ENCODE results near the gene MLN. TPM values are rescaled to one million over a fixed set of nuclear protein-coding genes. Genes with fewer than 3 reads are reported as not detected.

MLN gene
- total and polyA plus RNA-seq, 12 donors = not detected

DNA sequence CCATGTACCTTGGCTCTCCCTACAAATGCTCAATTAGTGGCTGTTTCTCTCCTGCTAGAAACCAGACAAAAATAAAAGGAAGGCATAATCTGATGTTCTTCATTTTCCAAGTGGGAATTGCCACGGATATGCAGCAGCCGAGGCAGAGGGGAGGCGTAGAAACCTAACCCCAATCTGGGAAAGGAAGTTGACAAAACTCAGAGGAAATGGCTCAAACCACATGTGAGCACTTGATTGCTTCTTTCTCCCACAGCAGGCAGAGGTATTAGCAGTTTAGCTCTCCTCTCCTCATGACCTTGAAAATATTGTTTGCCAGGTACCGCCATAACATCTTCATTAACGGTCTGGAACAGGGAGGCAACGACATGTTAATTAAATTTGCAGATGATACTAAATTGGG is 3.8 kb upstream of the MLN start:
- WGBS, 2 donors = 46 to 51% methylated on average over 6 of the region's 6 CpGs
- DNase-seq (no peak), ATAC-seq (peak in 2 of 8 donors; percentile 44 to 54)
- Histone ChIP-seq H3K27ac (peak overlapping the region in 3 of 10 donors; percentile 2 to 39 (median 27)), H3K9me3 (no peaks in the 10 kb centered on the region), H3K4me1 (peaks cover 0 to 27% (median 15%) of the 10 kb centered on the region in 9 donors), H3K4me3 (no peak overlapping the region), H3K27me3 (peaks cover 0 to 58% (median 33%) of the 10 kb centered on the region in 7 donors), H3K36me3 (no peaks in the 10 kb centered on the region)
- intact Hi-C loops (cut with DNase I) = no loop called here
- TF ChIP-seq, protein P1, sequence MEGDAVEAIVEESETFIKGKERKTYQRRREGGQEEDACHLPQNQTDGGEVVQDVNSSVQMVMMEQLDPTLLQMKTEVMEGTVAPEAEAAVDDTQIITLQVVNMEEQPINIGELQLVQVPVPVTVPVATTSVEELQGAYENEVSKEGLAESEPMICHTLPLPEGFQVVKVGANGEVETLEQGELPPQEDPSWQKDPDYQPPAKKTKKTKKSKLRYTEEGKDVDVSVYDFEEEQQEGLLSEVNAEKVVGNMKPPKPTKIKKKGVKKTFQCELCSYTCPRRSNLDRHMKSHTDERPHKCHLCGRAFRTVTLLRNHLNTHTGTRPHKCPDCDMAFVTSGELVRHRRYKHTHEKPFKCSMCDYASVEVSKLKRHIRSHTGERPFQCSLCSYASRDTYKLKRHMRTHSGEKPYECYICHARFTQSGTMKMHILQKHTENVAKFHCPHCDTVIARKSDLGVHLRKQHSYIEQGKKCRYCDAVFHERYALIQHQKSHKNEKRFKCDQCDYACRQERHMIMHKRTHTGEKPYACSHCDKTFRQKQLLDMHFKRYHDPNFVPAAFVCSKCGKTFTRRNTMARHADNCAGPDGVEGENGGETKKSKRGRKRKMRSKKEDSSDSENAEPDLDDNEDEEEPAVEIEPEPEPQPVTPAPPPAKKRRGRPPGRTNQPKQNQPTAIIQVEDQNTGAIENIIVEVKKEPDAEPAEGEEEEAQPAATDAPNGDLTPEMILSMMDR (IDR thresholded peaks at IDR 0.05) = no peak

DNA sequence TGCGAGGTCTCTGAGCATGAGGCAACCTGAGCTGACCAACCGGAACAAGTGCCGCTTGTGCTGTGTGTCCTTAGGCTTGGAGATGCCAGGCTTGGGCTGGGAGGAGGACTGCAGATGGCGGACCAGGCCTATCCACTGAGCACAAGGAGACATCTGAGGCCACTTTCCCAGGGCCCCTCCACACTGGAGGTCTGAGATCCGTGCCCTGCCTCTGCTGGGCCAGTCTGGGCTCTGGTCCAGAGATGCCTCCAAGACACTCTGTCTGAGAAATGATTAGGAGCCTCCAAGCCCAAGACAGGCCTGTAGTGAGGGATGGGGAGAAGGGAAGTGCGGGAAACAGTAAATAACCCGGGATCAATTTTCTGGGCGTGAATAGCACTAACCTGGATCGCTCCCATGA is 3.0 kb upstream of the MLN start:
- H3K36me3 ChIP-seq = no peaks in the 10 kb centered on the region
- ATAC-seq = no peak
- H3K4me1 ChIP-seq = peaks cover 0 to 27% (median 15%) of the 10 kb centered on the region in 9 donors
- H3K27me3 ChIP-seq = peaks cover 0 to 57% (median 33%) of the 10 kb centered on the region in 7 donors
- no peaks in the 10 kb centered on the region for H3K9me3 ChIP-seq
- DNase-seq = no peak
- TF ChIP-seq, protein P1 (IDR thresholded peaks at IDR 0.05) = no peak
- intact Hi-C loops (cut with DNase I) = no loop called here
- no peak overlapping the region for H3K4me3 ChIP-seq
- H3K27ac ChIP-seq = no peak overlapping the region
- 84 to 87% methylated on average over 9 of the region's 9 CpGs for WGBS, 2 donors

DNA sequence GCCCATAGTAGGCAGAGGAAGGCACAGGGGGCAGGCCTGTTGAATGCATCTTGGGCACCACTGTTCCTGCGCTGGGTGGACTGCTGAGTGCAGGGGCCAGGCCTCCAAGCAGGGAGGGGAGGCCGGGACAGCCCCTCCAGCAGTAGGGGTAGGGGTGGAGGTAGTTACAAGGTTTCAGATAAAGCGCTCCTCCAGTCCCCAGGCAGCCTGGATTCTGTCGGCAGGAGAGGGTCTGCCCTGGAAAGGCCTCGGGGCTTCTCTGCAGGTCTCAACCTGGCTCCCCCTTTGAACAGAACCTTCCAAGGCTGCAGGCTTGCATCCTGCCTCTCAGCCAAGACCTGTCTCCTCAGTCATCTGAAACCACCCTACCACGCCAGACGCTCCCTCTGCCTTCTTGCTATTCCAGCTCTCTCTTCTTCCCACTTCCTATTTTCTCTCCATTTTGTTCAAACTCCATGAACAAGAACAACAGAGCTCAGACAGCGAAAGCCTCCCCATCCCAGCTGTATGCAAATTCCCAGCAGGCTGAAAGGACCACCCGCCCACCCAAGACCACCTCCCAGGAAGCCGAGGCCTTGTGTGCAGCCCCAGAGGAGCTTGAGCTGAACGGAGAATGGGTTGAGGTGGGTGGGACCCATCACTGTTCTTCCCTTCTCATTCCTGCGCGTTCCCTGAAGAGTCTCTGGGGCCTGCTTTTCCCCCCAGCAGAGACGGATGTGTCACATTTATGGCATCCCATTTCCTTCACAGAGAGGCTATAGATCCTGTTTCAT is 1.4 kb downstream of the MLN start:
- WGBS, 2 donors = 68 to 73% methylated on average over 14 of the region's 14 CpGs
- ATAC-seq (no peak), DNase-seq (no peak)
- intact Hi-C loops (cut with DNase I) = no loop called here
- Histone ChIP-seq H3K9me3 (no peaks in the 10 kb centered on the region), H3K4me1 (peaks cover 0 to 6% (median 2%) of the 10 kb centered on the region in 9 donors), H3K36me3 (no peaks in the 10 kb centered on the region), H3K27ac (no peak overlapping the region), H3K27me3 (peaks cover 0 to 67% (median 12%) of the 10 kb centered on the region in 7 donors), H3K4me3 (no peak overlapping the region)
- TF ChIP-seq, protein P1 (IDR thresholded peaks at IDR 0.05) = no peak

DNA sequence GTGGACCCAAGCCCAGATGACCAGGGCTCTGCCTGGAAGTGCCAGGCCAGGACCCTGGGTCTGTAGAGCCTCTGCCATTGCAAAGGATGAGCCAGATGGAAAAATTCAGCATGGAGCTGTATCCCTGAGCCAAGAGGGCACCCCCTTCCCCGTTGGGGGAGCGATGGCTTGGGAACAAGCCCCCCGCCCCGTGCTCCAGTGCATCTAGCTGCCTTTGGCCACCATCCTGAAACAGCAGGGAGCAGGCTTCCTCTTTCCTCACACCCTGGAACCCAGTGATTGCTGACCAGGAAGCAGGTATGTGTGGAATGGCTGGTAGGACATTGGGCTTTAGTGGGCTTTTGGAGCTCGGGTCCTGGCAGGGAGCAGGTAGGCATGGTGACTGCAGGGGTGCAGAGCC is 2.2 kb downstream of the MLN start:
- intact Hi-C loops (cut with DNase I) = no loop called here
- ATAC-seq = no peak
- Histone ChIP-seq H3K27me3 (peaks cover 0 to 64% (median 15%) of the 10 kb centered on the region in 7 donors), H3K4me3 (no peak overlapping the region), H3K9me3 (no peaks in the 10 kb centered on the region), H3K4me1 (no peaks in the 10 kb centered on the region), H3K36me3 (no peaks in the 10 kb centered on the region), H3K27ac (no peak overlapping the region)
- WGBS, 2 donors = 74 to 87% methylated on average over 5 of the region's 5 CpGs
- TF ChIP-seq, protein P1 (IDR thresholded peaks at IDR 0.05) = no peak
- DNase-seq = no peak
